Progenitor cell of endocrine pancreas (in vitro differentiated cells): ENCODE results near the gene CFAP58. TPM values are rescaled to one million over a fixed set of nuclear protein-coding genes. Genes with fewer than 3 reads are reported as not detected.

ENCODE experiments used
- DNase-seq: peaks from one replicate; pipeline ENCODE4 v3.0.0; 2021; ENCODE audit warnings: low spot score; ENCODE audit not compliant: unreplicated experiment
- H3K27ac Mint-ChIP-seq: 2 replicates; pipeline ENCODE4 v1.8.0; 2021; ENCODE audit warnings: mild to moderate bottlenecking, moderate library complexity, mixed read lengths
- H3K27me3 Mint-ChIP-seq: 2 replicates; pipeline ENCODE4 v1.8.0; 2021; ENCODE audit warnings: mixed read lengths
- H3K36me3 Mint-ChIP-seq: 2 replicates; pipeline ENCODE4 v1.8.0; 2022; ENCODE audit warnings: mixed read lengths; ENCODE audit not compliant: insufficient read depth
- H3K4me1 Mint-ChIP-seq: 2 replicates; pipeline ENCODE4 v1.8.0; 2021; ENCODE audit warnings: low read depth, mixed read lengths
- H3K4me3 Mint-ChIP-seq: 2 replicates; pipeline ENCODE4 v1.8.0; 2021; ENCODE audit warnings: low read depth, mild to moderate bottlenecking, moderate library complexity, mixed read lengths
- H3K9me3 Mint-ChIP-seq: 2 replicates; pipeline ENCODE4 v1.8.0; 2021; ENCODE audit warnings: low read depth, mixed read lengths
- CTCF ChIP-seq: fragments of 200-600 bp; sonication (generic); IDR thresholded peaks from one replicate; pipeline ENCODE4 v1.5.0; 2021; ENCODE audit warnings: antibody characterized with exemption, mild to moderate bottlenecking; ENCODE audit not compliant: unreplicated experiment
- total RNA-seq: library from RNA; stranded (reverse); gene quantifications from 2 replicates; pipeline ENCODE4 v1.2.1, GENCODE V29; 2021

CFAP58 gene
- total RNA-seq, 1 donor from 2014 or later = 0.24 TPM

- Mint-ChIP-seq H3K27me3 (peaks cover 4% of the 10 kb centered on the region), H3K9me3 (peaks cover 6% of the 10 kb centered on the region), H3K4me1 (peaks cover 4% of the 10 kb centered on the region), H3K4me3 (no peak overlapping the region), H3K36me3 (no peaks in the 10 kb centered on the region), H3K27ac (no peak overlapping the region)
- no peak for TF ChIP-seq CTCF
- DNase-seq = no peak
Observed at GRCh38 chr10:104501449-104501848, 147.8 kb downstream of the CFAP58 start.

- H3K9me3 Mint-ChIP-seq = peaks cover under 1% of the 10 kb centered on the region
- H3K27me3 Mint-ChIP-seq = peaks cover 9% of the 10 kb centered on the region
- peaks cover 4% of the 10 kb centered on the region for H3K4me1 Mint-ChIP-seq
- H3K4me3 Mint-ChIP-seq = no peak overlapping the region
- H3K27ac Mint-ChIP-seq = no peak overlapping the region
- no peak for TF ChIP-seq CTCF
- H3K36me3 Mint-ChIP-seq = no peaks in the 10 kb centered on the region
- DNase-seq = no peak
Observed at GRCh38 chr10:104501864-104502579, 148.4 kb downstream of the CFAP58 start.

GRCh38 chr10:104502907-104503306, 149.3 kb downstream of the CFAP58 start:
- DNase-seq = no peak
- H3K4me1 Mint-ChIP-seq = peaks cover 4% of the 10 kb centered on the region
- H3K4me3 Mint-ChIP-seq = no peak overlapping the region
- H3K27me3 Mint-ChIP-seq = peaks cover 11% of the 10 kb centered on the region
- no peak for TF ChIP-seq CTCF
- no peak overlapping the region for H3K27ac Mint-ChIP-seq
- H3K36me3 Mint-ChIP-seq = no peaks in the 10 kb centered on the region
- no peaks in the 10 kb centered on the region for H3K9me3 Mint-ChIP-seq

Other genes starting within 250 kb of the CFAP58 start
- 6.9 and 7.1 TPM in 2 replicates for gene SFR1, start 231.7 kb upstream of the CFAP58 start, total RNA-seq
- 4.7 and 5.4 TPM in 2 replicates for gene CFAP43, start 121.5 kb upstream of the CFAP58 start, total RNA-seq
- 107 and 127 TPM in 2 replicates for gene GSTO1, start 98.9 kb upstream of the CFAP58 start, total RNA-seq
- gene GSTO2, start 84.6 kb upstream of the CFAP58 start, total RNA-seq = 9.6 and 9.8 TPM in 2 replicates
- gene ITPRIP, start 15.4 kb upstream of the CFAP58 start, total RNA-seq = 6.1 and 7.0 TPM in 2 replicates